Endothelial cell of umbilical vein (primary cell): Measurements from ENCODE around the gene FBXO22. TPM values are rescaled to one million over a fixed set of nuclear protein-coding genes. Genes with fewer than 3 reads are reported as not detected.

Experiments used
- BruUV-seq: library from RNA; stranded (reverse); fragments of 400-500 nt; replicated peaks from 2 replicates; lab custom pipeline; 2021; lab: Mats Ljungman, UMichigan
- CTCF ChIA-PET: fragments of 300-600, 350-600 bp; sonication (Branson Sonifier 250); formaldehyde crosslinking; loops from one replicate; lab custom pipeline; 2021; ENCODE audit warnings: antibody characterized with exemption, inconsistent platforms; lab: Charles Lee
- POLR2A ChIA-PET: fragments of 300-600, 350-600 bp; sonication (Branson Sonifier 250); formaldehyde crosslinking; loops from one replicate; lab custom pipeline; 2021; ENCODE audit warnings: antibody characterized with exemption, inconsistent platforms; lab: Charles Lee
- DNase-seq: peaks from one replicate; pipeline ENCODE4 v3.0.0-alpha.2; 2011; ENCODE audit warnings: low read depth, low spot score
- FAIRE-seq: peaks from 2 replicates; lab custom pipeline; 2011; peaks lifted over from hg19 to GRCh38; lab: Jason Lieb, UNC
- H2AFZ ChIP-seq: 2 replicates; pipeline ENCODE4 v1.6.0; 2012; ENCODE audit warnings: low read depth, low read length, control low read depth, inconsistent platforms
- H3K27ac ChIP-seq: 2 replicates; pipeline ENCODE4 v1.5.1; 2011; ENCODE audit warnings: low read depth, mild to moderate bottlenecking, control low read depth, low read length, moderate library complexity; ENCODE audit not compliant: insufficient read depth
- H3K27me3 ChIP-seq, 2 experiments: 2 replicates each; pipeline versions ENCODE4 v1.6.0 to v1.6.1; 2011; ENCODE audit warnings: low read length in 2 of 2, mixed read lengths in 1 of 2; ENCODE audit not compliant: control insufficient read depth in 2 of 2, insufficient read depth in 2 of 2
- H3K36me3 ChIP-seq, 2 experiments: 2 replicates in 1 of 2; 3 replicates in 1 of 2; pipeline ENCODE4 v1.5.1; 2011; ENCODE audit warnings: low read length in 2 of 2, mild to moderate bottlenecking in 1 of 2, moderate library complexity in 1 of 2; ENCODE audit not compliant: control insufficient read depth in 2 of 2, insufficient read depth in 2 of 2; ENCODE audit errors: extremely low read depth in 1 of 2
- H3K4me1 ChIP-seq: 3 replicates; pipeline ENCODE4 v1.5.1; 2011; ENCODE audit warnings: mild to moderate bottlenecking, low read length; ENCODE audit not compliant: control insufficient read depth, insufficient read depth; ENCODE audit errors: extremely low read depth
- H3K4me2 ChIP-seq: 2 replicates; pipeline ENCODE4 v1.6.1; 2011; ENCODE audit warnings: low read length, control low read depth, mixed read lengths; ENCODE audit not compliant: insufficient read depth
- H3K4me3 ChIP-seq, 3 experiments: fragments of 200-600 bp in 1 of 3; sonication (generic), shearing (Covaris generic) in 1 of 3; replicated peaks in 1 of 3; 2 replicates each; pipeline ENCODE4 v1.5.1; 2011 to 2016; ENCODE audit warnings: control low read depth in 3 of 3, low read length in 3 of 3, mild to moderate bottlenecking in 2 of 3, inconsistent platforms in 1 of 3, low read depth in 1 of 3, moderate library complexity in 1 of 3; ENCODE audit not compliant: insufficient read depth in 1 of 3
- H3K79me2 ChIP-seq: 2 replicates; pipeline ENCODE4 v1.6.0; 2012; ENCODE audit warnings: low read length, inconsistent platforms; ENCODE audit not compliant: control insufficient read depth, insufficient read depth
- H3K9ac ChIP-seq: replicated peaks from 2 replicates; pipeline ENCODE3; 2011; ENCODE audit warnings: low read length, control low read depth; ENCODE audit not compliant: insufficient read depth; ENCODE audit errors: extremely low read depth
- H3K9me1 ChIP-seq: replicated peaks from 3 replicates; pipeline ENCODE4 v1.6.0; 2011; ENCODE audit warnings: mild to moderate bottlenecking, low read length; ENCODE audit not compliant: control insufficient read depth, insufficient read depth; ENCODE audit errors: extremely low read depth
- H3K9me3 ChIP-seq: replicated peaks from 2 replicates; pipeline ENCODE4 v1.5.1; 2012; ENCODE audit warnings: low read length, inconsistent platforms; ENCODE audit not compliant: control insufficient read depth, insufficient read depth
- H4K20me1 ChIP-seq: replicated peaks from 2 replicates; pipeline ENCODE3; 2011; ENCODE audit warnings: mild to moderate bottlenecking, low read length; ENCODE audit not compliant: control insufficient read depth, insufficient read depth; ENCODE audit errors: extremely low read depth
- EZH2 ChIP-seq: IDR thresholded peaks from 2 replicates; pipeline ENCODE4 v1.6.1; 2012; ENCODE audit warnings: borderline replicate concordance, low read depth, mild to moderate bottlenecking, moderate library complexity, low read length, inconsistent platforms; ENCODE audit not compliant: severe bottlenecking
- FOS ChIP-seq: IDR thresholded peaks from 2 replicates; pipeline ENCODE4 v1.6.1; 2011; ENCODE audit warnings: mild to moderate bottlenecking, low read length, moderate library complexity, borderline replicate concordance; ENCODE audit not compliant: insufficient read depth
- GATA2 ChIP-seq: IDR thresholded peaks from 2 replicates; pipeline ENCODE4 v1.7.0; 2011; ENCODE audit warnings: low read depth, mild to moderate bottlenecking, moderate library complexity, mixed read lengths, low read length; ENCODE audit not compliant: insufficient read length, insufficient read depth
- JUN ChIP-seq: IDR thresholded peaks from 2 replicates; pipeline ENCODE4 v1.6.1; 2011; ENCODE audit warnings: borderline replicate concordance, low read depth; ENCODE audit not compliant: insufficient read length, insufficient read depth
- MYC ChIP-seq: IDR thresholded peaks from one replicate; pipeline ENCODE4 v1.6.1; 2011; ENCODE audit warnings: mild to moderate bottlenecking, low read depth, low read length
- POLR2A ChIP-seq: IDR thresholded peaks from 2 replicates; pipeline ENCODE4 v1.6.1; 2012; ENCODE audit warnings: low read depth, mild to moderate bottlenecking, control low read depth, low read length
- POLR2AphosphoS5 ChIP-seq: IDR thresholded peaks from 2 replicates; pipeline ENCODE4 v1.6.1; 2012; ENCODE audit warnings: low read depth, mild to moderate bottlenecking, control low read depth, low read length, moderate library complexity; ENCODE audit not compliant: insufficient read depth
- dilution Hi-C: fragments of 300-500 bp; cut with MboI; formaldehyde crosslinking; loops from one replicate; pipeline ENCODE4 v1.15.0; 2019; ENCODE audit warnings: low sequenced_read_pairs; ENCODE audit not compliant: extremely low pct_ligation_motif_present
- intact Hi-C: fragments of 100-400 bp; cut with micrococcal nuclease; formaldehyde crosslinking; loops from one replicate; pipeline ENCODE4 v1.10.0; 2022
- polyA plus RNA-seq, 4 experiments: library from polyadenylated mRNA; depleted of rRNA in 3 of 4; stranded (reverse) in 3 of 4; unstranded in 1 of 4; fragments of >200 nt; gene quantifications; 2 replicates each; pipeline versions ENCODE4 v1.2.1 to v1.2.3, GENCODE V29; 2011 to 2012; ENCODE audit warnings: missing spikeins in 1 of 4
- total RNA-seq: library from RNA; stranded (reverse); gene quantifications from 2 replicates; pipeline ENCODE4 v1.2.3, GENCODE V29; 2021
- TF ChIP-seq, protein P1 (sequence below), 2 donors: IDR thresholded peaks; 1 replicate in 1 of 2; 2 replicates in 1 of 2; pipeline ENCODE4 v1.5.1; 2011; ENCODE audit warnings: low read length in 2 of 2, mild to moderate bottlenecking in 2 of 2, moderate library complexity in 2 of 2, control low read depth in 1 of 2, inconsistent platforms in 1 of 2, low read depth in 1 of 2; ENCODE audit not compliant: insufficient read depth in 1 of 2; ENCODE audit errors: extremely low read depth in 1 of 2
- TF ChIP-seq, protein P2 (sequence below): IDR thresholded peaks from 2 replicates; pipeline ENCODE4 v1.6.1; 2011; ENCODE audit not compliant: insufficient read depth, insufficient read length

FBXO22 gene
- total and polyA plus RNA-seq, 2 donors (not counting 3 experiments of a cell fraction or from before 2014, with no cell fraction given): 20.8 to 41.6 TPM

DNA sequence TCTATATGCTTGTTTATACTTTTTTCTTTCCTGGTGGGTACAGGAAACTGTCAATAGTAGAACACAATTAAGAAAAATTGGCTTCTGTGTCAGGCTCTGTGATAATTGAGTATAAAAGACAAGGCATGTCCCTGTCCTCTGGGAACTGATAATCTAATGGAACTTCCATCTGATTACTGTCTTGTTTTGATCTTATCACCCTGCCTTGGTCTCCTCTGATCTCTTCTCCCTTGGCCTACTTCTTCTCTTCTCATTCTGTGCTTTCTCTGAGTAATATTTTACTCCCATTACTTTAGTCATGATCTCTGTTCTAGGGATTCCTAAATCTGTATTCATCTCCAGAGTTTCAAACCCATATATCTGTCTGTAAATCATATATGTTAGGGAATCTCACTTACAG, 45.8 kb upstream of the FBXO22 start:
- Histone ChIP-seq H2AFZ (no peak overlapping the region), H3K4me3 (no peak overlapping the region), H3K4me2 (no peak overlapping the region), H3K27me3 (no peaks in the 10 kb centered on the region), H3K79me2 (peaks cover 35% of the 10 kb centered on the region), H3K9me1 (no peaks in the 10 kb centered on the region), H3K36me3 (peaks cover 2 to 3% of the 10 kb centered on the region in 2 experiments), H3K27ac (no peak overlapping the region), H3K4me1 (no peaks in the 10 kb centered on the region), H4K20me1 (no peaks in the 10 kb centered on the region), H3K9me3 (no peaks in the 10 kb centered on the region), H3K9ac (no peak overlapping the region)
- intact Hi-C loops: no loop called here
- DNase-seq (no peak), FAIRE-seq (no peak)
- dilution Hi-C loops: no loop called here
- BruUV-seq: no TSS peak
- ChIA-PET CTCF (no interaction called here), POLR2A (no interaction called here)
- TF ChIP-seq, protein P1, sequence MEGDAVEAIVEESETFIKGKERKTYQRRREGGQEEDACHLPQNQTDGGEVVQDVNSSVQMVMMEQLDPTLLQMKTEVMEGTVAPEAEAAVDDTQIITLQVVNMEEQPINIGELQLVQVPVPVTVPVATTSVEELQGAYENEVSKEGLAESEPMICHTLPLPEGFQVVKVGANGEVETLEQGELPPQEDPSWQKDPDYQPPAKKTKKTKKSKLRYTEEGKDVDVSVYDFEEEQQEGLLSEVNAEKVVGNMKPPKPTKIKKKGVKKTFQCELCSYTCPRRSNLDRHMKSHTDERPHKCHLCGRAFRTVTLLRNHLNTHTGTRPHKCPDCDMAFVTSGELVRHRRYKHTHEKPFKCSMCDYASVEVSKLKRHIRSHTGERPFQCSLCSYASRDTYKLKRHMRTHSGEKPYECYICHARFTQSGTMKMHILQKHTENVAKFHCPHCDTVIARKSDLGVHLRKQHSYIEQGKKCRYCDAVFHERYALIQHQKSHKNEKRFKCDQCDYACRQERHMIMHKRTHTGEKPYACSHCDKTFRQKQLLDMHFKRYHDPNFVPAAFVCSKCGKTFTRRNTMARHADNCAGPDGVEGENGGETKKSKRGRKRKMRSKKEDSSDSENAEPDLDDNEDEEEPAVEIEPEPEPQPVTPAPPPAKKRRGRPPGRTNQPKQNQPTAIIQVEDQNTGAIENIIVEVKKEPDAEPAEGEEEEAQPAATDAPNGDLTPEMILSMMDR (IDR thresholded peaks at IDR 0.05; ENCODE audit: extremely low read depth in 1 of 2, insufficient read depth in 1 of 2, low read depth in 1 of 2, low read length in 2 of 2): no peak
- no peak for TF ChIP-seq POLR2AphosphoS5
- TF ChIP-seq JUN: no peak
- TF ChIP-seq, protein P2, sequence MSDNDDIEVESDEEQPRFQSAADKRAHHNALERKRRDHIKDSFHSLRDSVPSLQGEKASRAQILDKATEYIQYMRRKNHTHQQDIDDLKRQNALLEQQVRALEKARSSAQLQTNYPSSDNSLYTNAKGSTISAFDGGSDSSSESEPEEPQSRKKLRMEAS: no peak
- no peak for TF ChIP-seq GATA2
- no peak for TF ChIP-seq POLR2A
- no peak for TF ChIP-seq FOS
- no peak for TF ChIP-seq MYC
- TF ChIP-seq EZH2: no peak
